Osteoblast (primary cell): ENCODE results near the gene ZNF219. TPM values are rescaled to one million over a fixed set of nuclear protein-coding genes. Genes with fewer than 3 reads are reported as not detected.
A peak's percentile ranks its signal among the peaks of the same experiment; 100 is the strongest.

Source experiments
- DNase-seq: peaks from one replicate; pipeline ENCODE4 v3.0.0; 2011; ENCODE audit warnings: low spot score, mixed read lengths; ENCODE audit not compliant: insufficient read length; ENCODE audit errors: missing footprints
- H2AFZ ChIP-seq: 2 replicates; pipeline ENCODE4 v1.6.0; 2011; ENCODE audit warnings: mild to moderate bottlenecking, low read length
- H3K27ac ChIP-seq: 2 replicates; pipeline ENCODE4 v1.5.1; 2011; ENCODE audit warnings: mild to moderate bottlenecking, low read depth, low read length, moderate library complexity
- H3K27me3 ChIP-seq: 2 replicates; pipeline ENCODE4 v1.6.0; 2012; ENCODE audit warnings: mild to moderate bottlenecking, control low read depth, inconsistent platforms, low read length, moderate library complexity; ENCODE audit not compliant: insufficient read depth
- H3K36me3 ChIP-seq: 2 replicates; pipeline ENCODE4 v1.5.1; 2011; ENCODE audit warnings: mild to moderate bottlenecking, low read length, control low read depth, moderate library complexity; ENCODE audit not compliant: insufficient read depth
- H3K4me1 ChIP-seq: 2 replicates; pipeline ENCODE4 v1.5.1; 2011; ENCODE audit warnings: mild to moderate bottlenecking, low read length, control low read depth, moderate library complexity; ENCODE audit not compliant: insufficient read depth
- H3K4me2 ChIP-seq: 2 replicates; pipeline ENCODE4 v1.6.0; 2011; ENCODE audit warnings: mild to moderate bottlenecking, low read length; ENCODE audit not compliant: insufficient read depth
- H3K4me3 ChIP-seq: fragments of 200-600 bp; sonication (generic); 3 replicates; pipeline ENCODE4 v1.5.1; 2012; ENCODE audit warnings: mild to moderate bottlenecking, low read length, inconsistent platforms; ENCODE audit not compliant: insufficient read depth
- H3K79me2 ChIP-seq: 2 replicates; pipeline ENCODE4 v1.6.0; 2012; ENCODE audit warnings: mild to moderate bottlenecking, low read length, control low read depth, inconsistent platforms; ENCODE audit not compliant: insufficient read depth
- H3K9me3 ChIP-seq: 2 replicates; pipeline ENCODE4 v1.5.1; 2011; ENCODE audit warnings: low read depth, low read length, control low read depth
- H4K20me1 ChIP-seq: 2 replicates; pipeline ENCODE4 v1.6.0; 2012; ENCODE audit warnings: mild to moderate bottlenecking, low read length, control low read depth; ENCODE audit not compliant: insufficient read depth
- CTCF ChIP-seq: IDR thresholded peaks from 2 replicates; pipeline ENCODE4 v1.5.1; 2011; ENCODE audit warnings: mild to moderate bottlenecking, low read depth, low read length, moderate library complexity; ENCODE audit errors: extremely low read depth
- total RNA-seq: library from RNA; depleted of rRNA; stranded (reverse); fragments of >200 nt; gene quantifications from 2 replicates; pipeline ENCODE4 v1.2.3, GENCODE V29; 2012

Gene ZNF219
- total RNA-seq, 1 donor: 9.4 TPM

GRCh38 chr14:21057803-21058675 is 40.4 kb downstream of the ZNF219 start, which contains the start of gene RNASE8:
Gene RNASE8 (plus strand): TSS chr14:21057822. CDS start chr14:21057893, 71 bp downstream.
- Histone ChIP-seq H3K27me3 (no peaks in the 10 kb centered on the region), H4K20me1 (no peaks in the 10 kb centered on the region), H3K36me3 (no peaks in the 10 kb centered on the region), H3K79me2 (no peaks in the 10 kb centered on the region), H3K4me3 (no peak within 1 kb of the TSS), H3K4me1 (peaks cover 26% of the 10 kb centered on the region), H3K9me3 (no peaks in the 10 kb centered on the region), H3K4me2 (no peak within 1 kb of the TSS), H3K27ac (no peak within 1 kb of the TSS), H2AFZ (no peak within 1 kb of the TSS)
- DNase-seq: peak; percentile 64
- TF ChIP-seq CTCF: peak; percentile 24

GRCh38 chr14:21056520-21057163 is 41.8 kb downstream of the ZNF219 start:
- H3K4me1 ChIP-seq: peaks cover 24% of the 10 kb centered on the region
- H4K20me1 ChIP-seq: no peaks in the 10 kb centered on the region
- no peak overlapping the region for H3K4me2 ChIP-seq
- no peak for TF ChIP-seq CTCF
- H3K4me3 ChIP-seq: no peak overlapping the region
- no peaks in the 10 kb centered on the region for H3K27me3 ChIP-seq
- peak; percentile 55 for DNase-seq
- no peaks in the 10 kb centered on the region for H3K9me3 ChIP-seq
- H3K79me2 ChIP-seq: no peaks in the 10 kb centered on the region
- H3K27ac ChIP-seq: no peak overlapping the region
- H2AFZ ChIP-seq: no peak overlapping the region
- H3K36me3 ChIP-seq: no peaks in the 10 kb centered on the region

- Histone ChIP-seq H2AFZ (peak overlapping the region; percentile 10), H3K4me3 (no peak overlapping the region), H3K27me3 (no peaks in the 10 kb centered on the region), H4K20me1 (no peaks in the 10 kb centered on the region), H3K9me3 (no peaks in the 10 kb centered on the region), H3K4me2 (no peak overlapping the region), H3K27ac (no peak overlapping the region), H3K79me2 (no peaks in the 10 kb centered on the region), H3K36me3 (no peaks in the 10 kb centered on the region), H3K4me1 (peaks cover 22% of the 10 kb centered on the region)
- no peak for TF ChIP-seq CTCF
- DNase-seq: no peak
Measured at GRCh38 chr14:21055432-21056117, 42.9 kb downstream of the ZNF219 start.
